GM21786 (cell line): Measurements from ENCODE around the gene WFDC10B.
"Not testable (repeated sequence)": the region's sequence is repeated elsewhere in the genome, so short reads cannot be mapped to it uniquely, and the experiment has no call there.

Experiments used
- ATAC-seq: cut with Tn5 transposase; IDR thresholded peaks from one replicate; pipeline ENCODE4 v1.9.1; 2021; ENCODE audit not compliant: unreplicated experiment

WFDC10B gene

DNA sequence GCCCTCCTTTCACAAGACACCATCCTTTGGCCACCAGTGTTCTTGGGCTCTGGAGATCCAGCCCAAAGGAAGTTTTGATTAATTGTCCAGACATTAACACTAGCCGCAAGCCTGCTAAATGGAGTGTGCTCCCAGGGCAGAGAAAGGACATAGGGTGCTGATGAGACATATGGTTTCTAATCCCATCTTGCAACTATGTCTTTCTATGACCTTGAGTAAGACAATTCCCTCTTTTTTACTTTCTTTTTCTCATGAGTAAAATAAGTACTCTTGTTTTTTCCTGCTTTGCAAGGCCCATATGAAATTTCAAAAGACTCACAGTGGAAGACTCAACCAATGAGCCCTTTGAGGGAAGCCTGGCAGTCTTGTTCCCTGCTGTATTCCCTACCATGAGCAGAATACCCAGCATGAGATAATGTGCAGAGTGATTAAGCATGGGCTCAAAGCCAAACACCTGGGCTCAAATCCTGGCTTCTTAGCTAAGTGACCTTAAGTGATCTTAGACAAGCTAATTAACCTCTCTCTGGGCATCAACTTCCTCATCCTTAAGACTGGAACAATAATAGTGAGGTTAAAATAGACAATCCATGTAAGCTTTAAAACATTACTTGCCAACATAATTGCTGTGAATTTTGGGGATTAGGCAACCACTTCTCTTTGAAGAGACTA is at the start of gene WFDC10B:
TSS of gene WFDC10B (minus strand) at position 51 of the 669 bp plus-strand sequence. CDS start 19,027 bp downstream, outside the sequence.
- ATAC-seq, result no peak

DNA sequence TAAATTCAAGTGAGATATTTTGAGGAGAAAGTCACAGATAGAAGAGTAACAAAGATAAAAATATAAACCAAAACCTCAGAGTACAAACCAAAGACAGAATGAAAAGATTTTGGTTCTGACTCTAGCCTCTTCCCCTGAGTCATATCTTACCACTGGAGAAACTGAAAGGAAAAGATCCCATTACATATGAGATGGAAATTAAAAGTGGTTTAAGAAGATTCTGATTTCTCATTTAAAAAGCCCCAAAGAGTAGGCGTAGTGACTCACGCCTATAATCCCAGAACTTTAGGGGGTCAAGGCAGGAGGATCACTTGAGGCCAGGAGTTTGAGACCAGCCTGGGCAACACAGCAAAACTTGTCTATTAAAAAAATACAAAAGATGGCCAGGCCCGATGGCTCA is 47.9 kb upstream of the WFDC10B start:
- ATAC-seq, result no peak

DNA sequence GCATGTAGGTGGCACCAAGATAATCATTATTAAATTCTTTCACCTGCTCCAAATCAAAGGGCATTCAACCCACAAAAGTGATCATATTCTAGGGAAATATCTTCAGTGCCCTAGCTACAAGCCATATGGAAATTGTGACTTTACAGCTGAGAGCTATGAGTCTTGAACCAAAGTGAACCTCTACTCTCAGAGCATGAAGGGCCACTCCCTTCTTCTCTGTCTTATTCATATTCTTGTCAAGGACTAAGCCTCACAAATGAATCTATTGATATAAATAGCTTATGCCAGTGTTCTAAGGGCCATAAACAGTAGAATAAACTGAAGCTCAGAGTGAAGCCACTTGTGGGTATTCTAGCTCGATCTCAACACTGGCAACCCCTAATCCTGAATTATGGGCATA is 46.9 kb upstream of the WFDC10B start:
- no peak for ATAC-seq

DNA sequence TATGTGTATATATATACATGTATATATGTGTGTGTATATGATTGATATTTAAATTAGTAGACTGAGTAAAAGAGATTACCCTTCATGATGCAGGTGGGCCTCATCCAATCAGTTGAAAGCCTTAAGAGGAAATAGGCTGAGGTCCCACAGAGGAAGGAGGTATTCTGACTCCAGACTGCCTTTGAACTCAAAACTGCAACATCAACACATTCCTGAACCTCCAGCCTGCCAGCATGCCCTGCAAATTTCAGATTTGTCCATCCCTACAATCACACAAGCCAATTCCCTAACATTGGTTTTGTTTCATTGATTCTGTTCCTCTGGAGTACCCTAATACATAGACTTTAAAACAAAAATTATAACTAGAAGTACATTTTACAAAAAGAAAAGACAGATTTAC is 40.2 kb upstream of the WFDC10B start:
- no peak for ATAC-seq

DNA sequence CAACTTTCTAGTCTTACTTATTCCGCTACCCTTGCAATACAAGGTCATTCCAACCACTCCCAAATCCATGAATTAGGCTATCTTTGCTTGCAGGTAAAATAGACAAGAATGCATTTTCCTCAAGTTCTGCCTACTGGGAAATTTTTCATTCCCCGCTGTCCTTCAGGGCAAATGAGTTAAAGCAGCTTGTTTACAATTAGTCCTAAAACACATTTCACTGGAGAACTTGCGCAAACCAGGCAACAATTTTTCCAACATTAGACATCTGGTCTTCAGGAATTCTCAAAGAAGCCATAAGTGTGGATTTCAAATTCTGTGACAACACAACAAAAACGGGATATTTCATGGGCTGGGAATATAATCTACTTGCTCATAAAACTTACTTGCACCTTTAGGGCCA is 37.8 kb upstream of the WFDC10B start:
- no peak for ATAC-seq

DNA sequence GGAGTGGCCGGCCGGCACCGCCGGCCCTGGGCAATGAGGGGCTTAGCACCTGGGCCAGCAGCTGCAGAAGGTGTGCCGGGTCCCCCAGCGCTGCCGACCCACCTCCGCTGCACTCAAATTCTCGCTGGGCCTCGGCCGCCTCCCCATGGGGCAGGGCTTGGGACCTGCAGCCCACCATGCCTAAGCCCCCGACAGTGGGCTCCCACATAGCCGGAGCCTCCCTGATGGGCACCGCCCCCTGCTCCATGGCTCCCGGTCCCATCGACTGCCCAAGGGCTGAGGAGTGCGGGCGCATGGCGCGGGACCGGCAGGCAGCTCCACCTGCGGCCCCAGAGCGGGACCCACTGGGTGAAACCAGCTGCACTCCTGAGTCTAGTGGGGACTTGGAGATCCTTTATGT is 31.2 kb upstream of the WFDC10B start:
- ATAC-seq, result no peak

DNA sequence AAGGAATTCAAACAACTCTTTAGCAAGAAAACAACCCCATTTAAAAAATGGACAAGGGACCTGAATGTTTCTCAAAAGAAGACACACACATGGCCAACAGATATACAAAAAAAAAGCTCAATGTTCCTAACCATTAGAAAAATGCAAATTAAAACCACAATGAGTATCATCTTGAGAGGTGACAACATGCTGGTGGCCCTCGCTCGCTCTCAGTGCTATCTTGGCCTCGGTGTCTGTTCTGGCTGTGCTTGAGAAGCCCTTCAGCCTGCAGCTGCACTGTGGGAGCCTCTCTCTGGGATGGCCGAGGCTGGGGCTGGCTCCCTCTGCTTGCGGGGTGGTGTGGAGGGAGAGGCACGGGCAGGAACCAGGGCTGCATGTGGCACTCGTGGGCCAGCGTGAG is 30.7 kb upstream of the WFDC10B start:
- ATAC-seq, result no peak

DNA sequence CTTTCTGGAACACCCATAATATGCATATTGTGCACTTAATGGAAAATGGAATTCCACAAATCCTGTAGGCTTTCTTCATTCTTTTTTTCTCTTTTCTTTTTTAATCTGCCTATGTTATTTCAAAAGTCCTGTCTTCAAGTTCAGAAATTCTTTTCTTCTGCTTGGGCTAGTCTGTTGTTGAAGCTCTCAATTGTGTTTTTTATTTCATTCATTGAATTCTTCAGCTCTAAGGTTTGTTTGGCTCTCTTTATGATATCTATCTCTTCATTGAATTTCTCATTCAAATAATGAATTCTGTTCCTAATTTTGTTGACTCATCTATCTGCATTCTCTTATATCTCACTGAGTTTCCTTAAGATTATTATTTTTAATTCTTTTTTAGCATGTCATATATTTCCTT is 27.4 kb upstream of the WFDC10B start:
- no peak for ATAC-seq

DNA sequence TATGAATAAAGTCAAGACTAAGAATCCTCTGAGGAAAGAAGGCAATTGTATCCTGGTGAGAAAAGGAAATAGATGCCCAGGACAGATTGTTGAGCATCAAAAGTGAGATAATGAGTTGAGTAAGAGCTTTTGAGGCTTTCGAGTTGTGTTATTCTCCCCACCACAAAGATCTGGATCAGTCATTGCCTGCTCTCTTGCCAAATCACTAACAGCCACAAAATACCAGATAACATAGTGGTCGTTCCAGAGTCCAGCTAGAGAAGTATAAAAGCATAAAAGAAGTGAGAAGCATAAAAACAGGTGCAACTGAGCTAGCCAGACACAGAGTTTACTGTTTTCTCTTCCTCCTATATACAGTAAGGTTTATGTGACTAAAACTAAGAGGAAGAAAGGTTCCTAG is 22.2 kb upstream of the WFDC10B start:
- ATAC-seq, result no peak

DNA sequence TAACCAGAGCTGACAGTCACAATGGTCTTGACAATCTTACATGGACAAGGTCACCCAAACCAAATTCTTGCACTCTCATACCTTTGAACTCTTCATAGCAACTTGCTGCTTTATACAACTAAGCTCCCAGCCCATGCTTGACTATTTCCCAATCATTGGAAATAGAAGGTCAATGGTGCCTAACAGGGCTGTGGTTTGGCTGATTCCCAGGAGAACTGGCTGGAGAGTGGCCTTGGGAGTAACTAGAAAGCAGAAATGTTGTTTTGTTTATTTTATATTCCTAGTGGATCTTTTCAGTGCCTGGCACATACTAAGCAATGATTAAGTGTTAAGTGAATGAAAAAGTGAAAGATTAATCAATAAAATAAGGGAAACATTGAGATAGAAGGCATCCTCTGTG is 20.3 kb upstream of the WFDC10B start:
- ATAC-seq, result no peak

DNA sequence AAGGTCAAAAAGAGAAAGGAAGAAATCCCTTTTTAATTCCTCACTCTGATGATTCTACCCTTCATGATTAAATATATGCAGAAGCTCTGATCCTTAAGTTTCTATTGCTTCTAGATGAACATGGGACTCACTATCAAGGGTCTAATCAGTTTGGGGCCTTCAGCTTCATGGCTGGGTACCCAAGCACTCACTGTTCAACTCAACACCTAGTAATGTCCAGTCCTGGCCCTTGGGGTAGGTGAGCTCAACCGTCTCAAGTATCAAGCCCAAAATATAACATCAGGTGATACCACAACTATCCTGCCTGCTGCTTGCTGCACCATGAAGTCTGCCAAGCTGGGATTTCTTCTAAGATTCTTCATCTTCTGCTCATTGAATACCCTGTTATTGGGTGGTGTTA is 17.2 kb upstream of the WFDC10B start, which contains the start of gene SPINT4:
TSS of gene SPINT4 (plus strand) at position 301 of the 400 bp plus-strand sequence. CDS start at position 322, 21 bp downstream.
- no peak for ATAC-seq

DNA sequence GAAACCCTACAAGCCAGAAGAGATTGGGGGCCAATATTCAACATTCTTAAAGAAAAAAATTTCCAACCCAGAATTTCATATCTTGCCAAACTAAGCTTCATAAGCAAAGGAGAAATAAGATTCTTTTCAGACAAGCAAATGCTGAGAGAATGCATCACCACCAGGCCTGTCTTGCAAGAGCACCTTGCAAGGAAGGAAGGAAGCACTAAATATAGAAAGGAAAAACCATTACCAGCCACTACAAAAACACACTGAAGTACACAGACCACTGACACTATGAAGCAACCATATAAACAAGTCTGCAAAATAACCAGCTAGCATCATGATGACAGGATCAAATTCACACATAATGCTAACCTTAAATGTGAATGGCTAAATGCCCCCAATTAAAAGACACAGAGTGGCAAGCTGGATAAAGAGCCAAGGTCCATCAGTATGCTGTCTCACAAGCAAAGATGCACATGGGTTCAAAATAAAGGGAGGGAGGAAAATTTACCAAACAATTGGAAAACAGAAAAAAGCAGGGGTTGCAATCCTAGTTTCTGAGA is 11.4 kb upstream of the WFDC10B start:
- ATAC-seq, result not testable (repeated sequence)

DNA sequence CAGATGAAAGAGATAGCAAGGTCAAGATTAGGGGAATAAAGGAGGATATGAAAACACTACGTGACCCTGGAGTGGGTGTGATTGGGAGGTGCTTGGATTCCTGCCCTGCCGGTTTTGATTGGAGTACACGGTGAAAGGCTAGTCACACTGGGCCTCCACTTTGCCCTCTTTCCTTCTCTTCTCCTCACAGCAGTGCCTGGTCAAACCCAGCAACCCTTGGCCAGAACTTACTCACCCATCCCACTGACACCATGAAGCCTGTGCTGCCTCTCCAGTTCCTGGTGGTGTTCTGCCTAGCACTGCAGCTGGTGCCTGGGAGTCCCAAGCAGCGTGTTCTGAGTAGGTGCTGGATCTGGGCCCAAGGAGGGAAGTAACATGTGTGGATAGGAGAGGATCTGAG is 2.9 kb downstream of the WFDC10B start, which contains the start of gene WFDC13:
TSS of gene WFDC13 (plus strand) at position 166 of the 400 bp plus-strand sequence. CDS start at position 252, 86 bp downstream.
- ATAC-seq, result no peak

DNA sequence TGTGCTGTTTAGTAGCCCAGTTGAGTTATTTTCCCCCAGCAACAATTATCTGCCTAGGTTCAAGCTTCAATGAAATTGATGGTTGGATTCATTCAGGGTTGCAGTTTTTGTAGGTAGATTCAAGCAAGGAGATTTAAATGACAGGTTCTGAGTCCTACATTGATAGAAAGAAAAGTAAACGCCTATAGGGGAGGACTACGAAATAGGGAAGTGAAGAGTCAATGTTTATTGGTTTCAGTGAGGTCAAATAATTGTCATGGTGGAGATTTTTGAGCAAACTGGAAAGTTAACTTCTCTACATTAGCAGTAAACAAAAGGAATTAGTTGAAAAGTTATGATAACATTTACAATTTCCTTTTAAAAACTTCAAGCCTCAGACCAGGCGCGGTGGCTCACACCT is 3.7 kb downstream of the WFDC10B start:
- no peak for ATAC-seq

DNA sequence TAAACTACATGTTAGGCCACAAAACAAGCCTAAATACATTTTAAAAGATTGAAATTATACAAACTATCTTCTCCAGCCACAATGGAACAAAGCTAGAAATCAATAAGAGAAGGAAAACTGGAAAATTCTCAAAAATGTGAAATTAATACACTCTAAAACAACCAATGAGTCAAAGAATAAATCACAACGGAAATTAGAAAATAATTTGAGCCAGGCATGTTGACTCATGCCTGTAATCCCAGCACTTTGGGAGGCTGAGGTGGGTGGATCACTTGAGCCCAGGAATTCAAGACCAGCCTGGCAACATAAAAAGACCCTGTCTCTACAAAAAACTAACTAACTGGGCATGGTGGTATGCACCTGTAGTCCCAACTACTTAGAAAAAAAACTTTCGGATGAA is 9.3 kb downstream of the WFDC10B start:
- no peak for ATAC-seq

DNA sequence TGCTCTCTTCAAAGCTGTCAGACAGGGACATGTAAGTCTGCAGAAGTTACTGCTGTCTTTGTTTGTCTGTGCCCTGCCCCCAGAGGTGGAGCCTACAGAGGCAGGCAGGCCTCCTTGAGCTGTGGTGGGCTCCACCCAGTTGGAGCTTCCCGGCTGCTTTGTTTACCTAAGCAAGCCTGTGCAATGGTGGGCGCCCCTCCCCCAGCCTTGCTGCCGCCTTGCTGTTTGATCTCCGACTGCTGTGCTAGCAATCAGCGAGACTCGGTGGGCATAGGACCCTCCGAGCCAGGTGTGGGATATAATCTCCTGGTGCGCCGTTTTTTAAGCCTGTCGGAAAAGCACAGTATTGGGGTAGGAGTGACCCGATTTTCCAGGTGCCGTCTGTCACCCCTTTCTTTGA is 11.5 kb downstream of the WFDC10B start:
- not testable (repeated sequence) for ATAC-seq

DNA sequence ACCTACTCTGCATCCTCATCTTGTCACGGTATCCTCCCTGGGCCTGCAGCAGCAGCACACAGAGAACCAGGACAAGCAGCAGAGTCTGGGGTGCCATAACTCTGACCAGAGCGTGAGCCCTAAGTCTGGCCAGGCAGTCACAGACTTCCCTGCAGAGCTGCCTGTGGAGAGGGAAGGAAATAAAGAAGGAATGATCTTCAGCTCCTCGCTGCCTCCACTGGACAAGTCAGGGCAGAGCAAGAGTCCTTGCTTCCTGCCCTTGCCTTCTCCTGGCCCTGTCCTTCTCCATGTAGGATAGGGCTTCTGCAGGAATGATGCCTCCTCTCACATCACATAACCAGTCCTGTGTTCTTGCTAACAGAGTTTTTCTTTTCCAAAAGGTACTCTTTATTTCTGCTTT is 18.9 kb downstream of the WFDC10B start:
- no peak for ATAC-seq

DNA sequence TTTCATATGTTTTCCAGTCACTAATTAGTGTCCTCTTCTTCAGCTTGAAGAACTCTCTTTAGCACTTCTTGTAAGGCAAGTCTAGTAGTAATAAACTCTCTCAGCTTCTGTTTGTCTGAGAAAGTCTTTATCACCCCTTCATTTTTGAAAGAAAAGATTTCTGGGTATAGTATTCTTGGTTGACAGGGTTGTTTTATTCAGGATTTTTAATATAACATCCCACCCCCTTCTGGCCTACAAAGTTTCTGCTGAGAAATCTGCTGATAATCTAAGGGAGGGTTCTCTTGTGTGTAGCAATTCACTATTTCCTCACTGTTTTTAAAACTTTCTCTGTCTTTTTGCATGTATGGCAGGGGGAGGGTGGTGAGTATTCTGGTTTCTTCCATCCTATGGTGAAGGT is 25.2 kb downstream of the WFDC10B start:
- no peak for ATAC-seq

DNA sequence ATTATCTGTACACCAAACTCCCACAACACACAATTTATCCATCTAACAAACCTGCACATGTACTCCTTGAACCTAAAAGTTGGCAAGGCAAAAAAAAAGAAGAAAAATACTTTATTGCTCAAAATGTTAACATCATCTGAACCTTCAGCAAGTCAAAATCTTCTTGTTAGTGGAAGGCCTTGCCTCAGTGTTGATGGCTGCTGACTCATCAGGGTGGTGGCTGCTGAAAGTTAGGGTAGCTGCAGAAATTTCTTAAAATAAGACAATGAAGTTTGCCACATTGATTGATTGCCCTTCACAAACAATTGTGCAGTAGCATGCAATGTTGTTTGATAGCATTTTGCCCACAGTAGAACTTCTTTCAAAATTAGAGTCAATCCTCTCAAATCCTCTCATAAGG is 32.1 kb downstream of the WFDC10B start:
- ATAC-seq, result no peak

DNA sequence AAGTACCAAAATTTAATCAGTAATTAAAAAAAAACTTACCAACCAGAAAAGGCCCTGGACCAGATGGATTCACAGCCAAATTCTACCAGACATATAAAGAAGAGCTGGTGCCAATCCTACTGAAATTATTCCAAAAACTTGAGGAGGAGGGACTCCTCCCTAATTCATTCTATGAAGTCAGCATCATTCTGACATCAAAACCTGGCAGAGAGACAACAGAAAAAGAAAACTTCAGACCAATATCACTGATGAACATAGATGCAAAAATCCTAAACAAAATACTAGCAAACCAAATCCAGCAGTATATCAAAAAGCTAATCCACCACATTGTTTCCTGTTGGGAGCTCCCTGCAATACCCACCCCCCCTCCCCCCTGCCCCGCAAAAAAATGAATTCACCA is 34.7 kb downstream of the WFDC10B start, which contains the start of gene WFDC11:
TSS of gene WFDC11 (minus strand) at position 101 of the 400 bp plus-strand sequence. CDS start 19,639 bp downstream, outside the sequence.
- ATAC-seq, result no peak

DNA sequence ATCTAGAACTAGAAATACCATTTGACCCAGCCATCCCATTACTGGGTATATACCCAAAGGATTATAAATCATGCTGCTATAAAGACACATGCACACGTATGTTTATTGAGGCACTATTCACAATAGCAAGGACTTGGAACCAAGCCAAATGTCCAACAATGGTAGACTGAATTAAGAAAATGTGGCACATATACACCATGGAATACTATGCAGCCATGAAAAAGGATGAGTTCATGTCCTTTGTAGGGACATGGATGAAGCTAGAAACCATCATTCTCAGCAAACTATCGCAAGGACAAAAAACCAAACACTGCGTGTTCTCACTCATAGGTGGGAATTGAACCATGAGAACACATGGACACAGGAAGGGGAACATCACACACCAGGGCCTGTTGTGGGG is 47.8 kb downstream of the WFDC10B start:
- ATAC-seq, result not testable (repeated sequence)

DNA sequence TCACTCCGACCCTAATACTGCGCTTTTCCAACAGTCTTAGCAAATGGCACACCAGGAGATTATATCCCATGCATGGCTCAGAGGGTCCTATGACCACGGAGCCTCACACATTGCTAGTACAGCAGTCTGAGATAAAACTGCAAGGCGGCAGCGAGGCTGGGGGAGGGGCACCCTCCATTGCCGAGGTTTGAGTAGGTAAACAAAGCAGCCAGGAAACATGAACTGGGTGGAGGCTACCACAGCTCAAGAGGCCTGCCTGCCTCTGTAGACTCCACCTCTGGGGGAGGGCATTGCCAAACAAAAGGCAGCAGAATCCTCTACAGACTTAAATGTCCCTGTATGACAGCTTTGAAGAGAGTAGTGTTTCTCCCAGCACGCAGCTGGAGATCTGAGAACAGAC is 53.1 kb downstream of the WFDC10B start:
- not testable (repeated sequence) for ATAC-seq
